Measurements from ENCODE around the gene PROK1. TPM values are rescaled to one million over a fixed set of nuclear protein-coding genes. Genes with fewer than 3 reads are reported as not detected.
A peak's percentile ranks its signal among the peaks of the same experiment; 100 is the strongest.

Gene PROK1
- total RNA-seq, 1 donor from 2014 or later, result not detected

GRCh38 chr1:110465038-110465813 is 14.3 kb downstream of the PROK1 start:
- DNase-seq, result peak; percentile 27

GRCh38 chr1:110465814-110466380 is 14.9 kb downstream of the PROK1 start:
- DNase-seq, result no peak

GRCh38 chr1:110466646-110467280 is 15.8 kb downstream of the PROK1 start:
- DNase-seq, result no peak

- no peak for DNase-seq
Measured at GRCh38 chr1:110471131-110471530, 20.2 kb downstream of the PROK1 start.

GRCh38 chr1:110472546-110472945 is 21.6 kb downstream of the PROK1 start:
- no peak for DNase-seq

- DNase-seq, result no peak
Measured at GRCh38 chr1:110474444-110474843, 23.5 kb downstream of the PROK1 start.

GRCh38 chr1:110475362-110476027 is 24.5 kb downstream of the PROK1 start:
- no peak for DNase-seq

GRCh38 chr1:110476028-110476765 is 25.2 kb downstream of the PROK1 start:
- no peak for DNase-seq

- no peak for DNase-seq
Measured at GRCh38 chr1:110477041-110477440, 26.1 kb downstream of the PROK1 start.

GRCh38 chr1:110477445-110477957 is 26.6 kb downstream of the PROK1 start:
- DNase-seq, result no peak

GRCh38 chr1:110477967-110478640 is 27.2 kb downstream of the PROK1 start:
- DNase-seq, result peak; percentile 32

- DNase-seq, result no peak
Measured at GRCh38 chr1:110478886-110479285, 27.9 kb downstream of the PROK1 start.

GRCh38 chr1:110480356-110481096 is 29.6 kb downstream of the PROK1 start:
- no peak for DNase-seq

- DNase-seq, result no peak
Measured at GRCh38 chr1:110481968-110482623, 31.1 kb downstream of the PROK1 start.

- DNase-seq, result no peak
Measured at GRCh38 chr1:110482662-110483307, 31.8 kb downstream of the PROK1 start.

- DNase-seq, result no peak
Measured at GRCh38 chr1:110483308-110483685, 32.3 kb downstream of the PROK1 start.

GRCh38 chr1:110484801-110485200 is 33.9 kb downstream of the PROK1 start:
- DNase-seq, result no peak

- DNase-seq, result no peak
Measured at GRCh38 chr1:110485725-110486124, 34.8 kb downstream of the PROK1 start.

GRCh38 chr1:110487726-110488125 is 36.8 kb downstream of the PROK1 start:
- DNase-seq, result no peak

GRCh38 chr1:110488161-110488560 is 37.2 kb downstream of the PROK1 start:
- no peak for DNase-seq

Data from tongue (tissue), 2 donors.